GM21825 (cell line): ENCODE measurements around the gene DIAPH2.
A peak's percentile ranks its signal among the peaks of the same experiment; 100 is the strongest.

Experiments
- ATAC-seq: cut with Tn5 transposase; IDR thresholded peaks from one replicate; pipeline ENCODE4 v1.9.1; 2021; ENCODE audit warnings: mild to moderate bottlenecking, moderate library complexity; ENCODE audit not compliant: unreplicated experiment

Gene DIAPH2

DNA sequence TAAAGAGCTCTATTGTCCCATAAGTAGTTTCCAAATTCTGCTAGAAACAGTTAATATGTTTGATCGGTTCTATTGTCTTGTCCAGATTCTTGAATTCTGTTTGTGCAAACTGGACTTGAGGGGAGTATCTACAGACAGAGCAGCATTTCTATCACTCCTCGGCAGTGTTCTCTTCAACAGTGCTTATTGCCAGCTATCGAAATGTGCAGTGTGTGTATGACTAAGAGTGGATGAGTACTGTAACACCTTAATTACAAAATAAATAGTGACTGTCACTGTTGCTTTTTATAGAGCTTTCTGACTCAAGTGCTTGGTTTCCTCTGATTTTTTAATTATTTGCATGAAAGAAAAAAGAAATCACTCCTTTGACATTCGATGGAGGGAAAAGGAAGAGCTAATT lies 473.6 kb downstream of the DIAPH2 start:
- no peak for ATAC-seq

DNA sequence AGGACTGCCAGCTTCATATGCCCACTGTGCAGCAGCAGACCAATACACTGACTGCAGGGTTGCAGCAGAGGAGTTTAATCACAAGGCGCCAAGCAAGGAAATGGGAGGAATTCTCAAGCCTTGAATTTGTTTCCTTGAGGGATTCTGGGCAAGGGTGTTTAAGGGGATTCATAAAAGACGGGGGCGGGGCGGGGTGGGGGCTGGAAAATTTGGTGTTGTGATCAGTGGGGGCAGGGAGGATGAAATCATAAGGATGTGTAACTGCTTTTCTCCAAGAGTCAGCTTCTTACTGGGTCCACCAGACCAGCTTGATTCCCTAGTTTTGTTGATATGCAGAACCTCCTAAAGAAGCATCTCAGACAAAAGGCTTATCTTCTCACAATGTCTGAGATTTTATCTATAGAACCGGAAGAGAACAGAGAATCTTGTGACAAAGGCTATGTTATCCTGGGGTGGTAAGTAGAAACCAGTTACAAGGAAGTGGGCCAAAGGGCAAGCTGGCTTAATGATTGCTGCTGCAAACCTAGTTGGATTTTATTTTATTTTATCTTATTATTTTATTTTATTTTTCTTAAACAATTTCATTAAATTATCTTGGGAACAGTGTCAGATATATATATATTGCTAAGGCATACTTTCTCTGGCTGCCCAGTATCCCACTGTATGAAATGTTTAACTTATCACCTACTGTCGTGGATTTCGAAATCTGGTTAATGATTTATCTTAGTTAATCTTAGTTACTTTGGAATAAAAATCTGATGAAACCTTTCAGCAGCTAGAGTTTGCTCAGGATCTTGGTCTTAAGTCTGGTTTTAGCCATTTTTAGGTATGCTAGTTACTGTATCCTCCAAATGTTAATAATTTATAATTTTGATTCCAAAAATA lies 475.5 kb downstream of the DIAPH2 start:
- ATAC-seq: no peak

DNA sequence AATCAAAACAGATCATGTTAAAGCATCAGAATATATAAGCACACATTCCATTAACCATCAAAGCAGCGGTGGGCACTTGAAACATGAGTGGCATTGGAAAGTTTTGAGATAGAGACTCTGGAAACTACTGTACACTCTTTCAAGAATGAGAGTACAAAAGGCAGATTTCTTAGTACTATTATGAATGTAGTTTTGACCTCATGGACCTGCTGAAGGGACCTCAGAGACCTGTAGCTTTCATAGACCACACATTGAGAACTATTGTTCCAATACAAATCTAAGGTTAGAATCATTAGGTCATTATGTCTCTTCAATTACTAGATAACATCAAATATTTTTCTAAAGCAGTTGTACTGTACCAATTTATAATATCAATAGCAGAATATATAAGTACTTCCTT lies 482.7 kb downstream of the DIAPH2 start:
- no peak for ATAC-seq

DNA sequence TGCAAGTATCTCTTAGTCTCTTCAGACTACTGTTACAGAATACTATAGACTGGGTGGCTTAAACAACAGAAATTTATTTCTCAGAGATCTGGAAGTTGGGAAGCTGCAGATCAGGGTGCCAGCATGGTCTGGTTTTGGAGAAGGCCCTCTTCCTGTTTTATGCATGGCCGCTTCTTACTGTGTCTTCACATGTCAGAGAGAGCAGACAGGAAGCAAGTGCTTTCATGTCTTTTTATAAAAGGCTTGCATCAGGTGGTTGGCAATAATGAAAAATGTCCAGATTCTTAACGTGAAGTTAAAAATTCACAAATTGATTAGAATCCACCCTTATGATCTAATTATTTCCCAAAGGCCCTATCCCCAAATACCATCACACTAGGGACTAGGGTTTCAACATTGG lies 484.0 kb downstream of the DIAPH2 start:
- ATAC-seq: peak; percentile 74

DNA sequence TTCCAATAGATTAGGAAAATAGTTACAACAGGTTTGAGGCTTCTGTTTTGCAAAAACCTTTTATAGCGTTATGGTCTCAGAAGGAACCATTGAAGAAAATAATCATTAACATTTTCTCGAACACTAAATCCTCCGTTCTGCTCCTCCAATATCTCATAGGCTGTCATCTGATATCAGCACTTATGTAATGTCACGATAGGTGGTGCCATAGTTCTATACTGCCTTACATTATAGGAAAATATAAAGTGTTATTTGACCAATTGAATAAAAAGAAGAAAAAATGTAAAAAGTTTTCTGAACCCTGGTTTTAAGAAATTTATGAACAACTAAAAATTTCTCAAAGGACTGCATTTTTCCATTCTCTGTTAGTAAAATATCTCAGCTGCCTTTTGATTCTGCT lies 490.5 kb downstream of the DIAPH2 start:
- ATAC-seq: no peak

DNA sequence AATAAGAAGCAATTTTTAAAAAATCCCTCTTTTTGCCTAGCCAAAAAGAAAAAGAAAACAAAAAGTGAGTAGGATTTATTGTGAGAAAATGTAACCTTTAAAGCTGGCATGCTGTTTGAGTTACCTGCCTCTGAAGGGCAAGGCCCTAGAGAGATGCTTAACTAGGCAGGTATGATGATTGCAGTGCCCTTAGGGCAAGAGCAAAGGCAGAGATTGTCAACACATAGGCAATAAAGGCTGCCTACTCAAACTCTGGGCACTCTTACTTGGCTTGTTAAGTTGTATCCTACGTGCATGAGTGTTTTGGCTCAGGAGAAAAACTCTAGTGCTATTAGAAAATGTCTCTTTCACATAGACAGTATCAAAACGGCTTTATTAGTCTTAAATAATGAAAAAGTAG lies 505.0 kb downstream of the DIAPH2 start:
- no peak for ATAC-seq

DNA sequence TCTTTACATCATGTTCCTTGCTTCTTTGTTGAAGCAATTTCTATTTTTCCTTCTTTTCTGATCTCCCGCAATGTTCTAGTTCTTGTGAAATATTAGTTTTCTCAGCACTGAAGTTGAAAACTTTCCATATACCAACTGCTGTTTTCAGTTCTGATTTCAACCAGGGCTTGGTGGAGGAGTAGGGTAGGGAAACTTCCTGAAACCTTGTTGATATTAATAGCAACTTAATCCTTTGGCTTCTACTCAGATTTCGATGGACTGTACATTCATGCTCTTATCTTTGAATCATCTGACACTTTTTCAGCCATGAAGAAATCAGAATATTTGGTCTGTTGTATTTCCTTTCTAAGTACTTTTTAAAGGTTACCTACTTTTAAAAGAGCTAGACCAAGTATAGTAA lies 514.9 kb downstream of the DIAPH2 start:
- no peak for ATAC-seq

DNA sequence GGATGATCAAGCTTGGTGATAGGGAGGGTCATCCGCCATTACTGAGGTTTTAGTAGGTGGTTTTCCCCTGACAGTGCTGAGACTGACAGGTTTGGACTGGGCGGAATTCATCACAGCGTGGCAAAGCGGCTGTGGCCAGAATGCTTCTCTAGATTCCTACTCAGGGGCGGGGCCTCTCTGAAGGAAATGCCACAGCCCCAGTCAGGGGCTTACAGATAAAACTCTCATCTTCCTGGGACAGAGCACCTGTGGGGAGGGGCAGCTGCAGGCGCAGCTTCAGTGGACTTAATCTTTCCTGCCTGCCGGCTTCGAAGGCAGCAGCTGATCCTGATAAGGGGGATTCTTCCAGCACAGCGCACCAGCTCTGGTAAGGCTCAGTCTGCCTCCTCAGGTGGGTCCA lies 515.8 kb downstream of the DIAPH2 start:
- no peak for ATAC-seq

DNA sequence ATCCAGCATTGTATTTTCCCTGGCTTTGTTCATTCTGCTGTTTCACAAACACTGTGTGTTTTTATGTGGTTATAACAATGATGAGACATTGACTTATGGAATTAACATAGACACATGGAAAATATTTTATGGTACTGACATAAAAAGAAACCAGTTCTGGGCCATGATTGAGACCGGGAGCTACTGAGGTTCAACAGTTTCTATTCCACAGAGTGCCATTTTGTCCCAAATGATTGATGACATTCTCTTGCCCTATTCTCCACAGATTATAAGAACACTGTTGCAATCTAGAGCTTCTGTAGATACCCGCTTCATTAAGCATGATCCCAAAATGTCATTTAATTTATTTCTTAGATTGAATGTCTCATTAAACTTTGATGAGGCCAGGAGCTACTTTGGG lies 525.9 kb downstream of the DIAPH2 start:
- ATAC-seq: no peak

DNA sequence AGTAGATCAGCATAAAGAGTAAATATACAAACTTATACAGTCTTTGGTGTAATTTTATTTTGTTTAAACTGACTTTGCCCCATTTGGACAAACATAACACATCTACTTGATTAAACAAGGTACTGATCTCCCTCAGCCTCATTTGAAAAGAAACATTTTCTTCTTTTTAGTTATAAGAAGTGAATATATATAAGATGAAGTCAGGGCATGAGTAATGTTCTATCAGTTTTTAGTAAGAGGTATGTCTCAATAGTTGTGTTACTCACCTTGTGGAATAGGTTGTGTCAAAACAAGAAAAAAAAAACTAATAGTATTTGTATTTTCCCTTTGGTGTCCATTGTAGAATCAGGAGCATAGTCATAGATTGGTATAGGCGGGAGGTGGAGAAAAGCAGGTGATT lies 526.4 kb downstream of the DIAPH2 start:
- ATAC-seq: no peak

DNA sequence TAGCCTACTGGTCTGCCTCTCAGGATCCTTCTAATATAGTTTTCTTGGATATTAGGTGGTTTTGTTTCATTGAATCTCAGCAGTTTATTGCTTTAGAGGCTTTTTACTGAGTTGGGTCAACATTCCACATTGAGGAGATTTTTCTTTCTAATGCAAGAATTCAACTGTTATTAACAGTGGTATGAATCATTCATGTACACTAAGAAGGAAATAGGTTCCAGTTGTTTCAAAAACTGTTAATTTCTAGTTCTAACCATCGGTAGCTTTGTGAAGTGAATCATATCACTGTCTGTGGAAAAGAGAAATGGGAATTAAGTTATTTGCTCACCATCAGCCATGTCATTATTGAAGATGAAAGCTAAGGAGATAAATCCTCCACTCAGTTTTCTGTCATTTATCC lies 530.5 kb downstream of the DIAPH2 start:
- no peak for ATAC-seq

DNA sequence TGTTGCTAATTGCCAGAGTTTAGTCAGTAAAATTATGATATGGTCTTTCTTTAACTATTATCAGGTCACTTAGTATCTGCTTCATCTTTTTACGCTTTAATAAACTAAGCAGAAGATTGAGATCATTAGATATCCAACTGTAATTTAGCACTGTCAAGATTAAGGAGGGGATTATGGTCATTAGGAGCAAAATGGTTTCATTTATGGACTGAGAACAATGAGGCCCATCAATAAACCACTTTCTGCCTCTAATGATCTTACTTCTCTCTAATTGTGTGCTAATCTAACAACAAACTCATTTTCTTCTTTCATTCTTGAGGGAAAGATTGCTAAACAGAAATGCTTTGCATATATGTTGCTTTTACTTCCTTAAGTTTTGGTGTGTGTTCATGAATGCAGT lies 539.5 kb downstream of the DIAPH2 start:
- ATAC-seq: no peak

DNA sequence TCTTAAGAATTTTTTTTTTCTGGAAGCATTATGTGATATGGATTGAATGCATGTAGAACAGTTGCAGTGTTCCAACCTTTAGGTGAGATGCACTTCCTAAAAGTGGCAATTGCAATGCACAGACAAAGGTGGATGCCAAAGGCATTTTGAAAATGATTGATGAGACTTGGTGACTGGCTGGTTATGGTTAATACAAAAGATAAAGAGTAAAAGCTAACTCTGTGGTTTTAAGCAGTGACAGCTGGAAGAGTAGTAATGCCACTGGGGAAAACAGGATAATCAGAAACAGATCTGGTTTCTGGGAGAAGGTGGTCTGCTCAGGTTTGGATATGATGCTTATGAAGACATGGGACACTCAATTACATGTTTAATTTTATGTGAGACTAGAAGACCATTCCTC lies 544.7 kb downstream of the DIAPH2 start:
- no peak for ATAC-seq

DNA sequence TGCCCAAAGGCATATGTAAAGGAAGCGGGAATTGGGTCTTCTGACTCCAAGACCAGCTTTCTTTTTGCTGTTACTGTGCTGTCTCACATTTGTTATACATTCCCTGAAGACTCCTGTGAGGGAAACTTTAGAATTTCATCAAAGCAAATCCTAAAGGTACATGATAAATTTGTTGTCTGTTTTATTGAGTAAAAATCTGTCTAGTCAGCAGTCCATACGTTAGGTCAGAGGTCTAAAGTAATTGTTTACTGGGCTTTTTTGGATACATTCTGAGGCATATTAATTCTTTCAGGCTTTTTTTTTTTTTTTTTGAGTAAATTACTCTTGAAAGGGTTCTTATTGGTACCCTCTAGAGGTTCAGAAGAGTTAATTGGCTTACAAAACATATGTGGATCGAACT lies 546.3 kb downstream of the DIAPH2 start:
- no peak for ATAC-seq

DNA sequence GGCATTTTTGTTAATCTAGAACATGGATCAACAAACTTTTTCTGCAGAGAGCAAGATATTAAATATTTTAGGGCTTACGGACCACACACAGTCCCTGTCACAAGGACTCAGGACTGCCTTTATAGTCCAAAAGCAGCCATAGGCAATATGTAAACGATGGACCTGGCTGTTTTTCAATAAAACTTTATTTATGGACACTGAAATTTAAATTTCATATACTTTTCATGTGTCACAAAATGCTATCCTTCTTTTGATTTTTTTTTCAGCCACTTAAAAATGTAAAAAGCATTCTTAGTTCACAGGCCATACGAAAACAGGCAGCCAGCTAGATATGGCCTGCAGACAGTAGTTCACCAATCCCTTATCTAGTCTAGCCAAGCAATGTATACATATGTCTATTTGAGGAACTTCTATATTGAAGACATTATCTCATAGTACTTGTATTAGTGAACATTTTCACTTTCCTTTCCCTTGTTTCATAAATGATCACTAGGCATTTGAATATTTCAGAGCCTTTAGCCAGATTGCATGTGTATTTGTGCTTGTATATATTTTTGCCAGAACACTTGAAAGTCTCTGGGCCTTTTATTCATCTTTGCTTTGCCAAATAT lies 549.9 kb downstream of the DIAPH2 start:
- peak; percentile 99 for ATAC-seq

DNA sequence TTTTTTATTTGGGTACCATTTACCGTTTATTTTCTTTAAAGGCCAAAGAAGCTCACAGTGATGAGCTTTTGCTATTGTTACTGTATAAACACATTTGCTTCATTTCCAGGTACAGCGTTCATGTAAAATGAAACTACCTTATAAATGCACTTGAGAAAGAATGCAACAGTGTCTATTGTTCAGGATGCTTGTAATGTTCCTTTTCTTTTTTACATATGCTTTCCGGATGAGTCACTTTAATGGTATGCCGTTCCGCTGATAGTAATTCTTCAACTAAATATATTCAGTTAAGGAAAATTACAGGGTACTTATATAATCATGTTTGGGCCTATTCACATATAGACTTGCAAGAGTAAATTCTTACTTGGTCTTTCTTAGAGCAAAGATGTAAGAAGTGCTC lies 554.0 kb downstream of the DIAPH2 start:
- no peak for ATAC-seq

DNA sequence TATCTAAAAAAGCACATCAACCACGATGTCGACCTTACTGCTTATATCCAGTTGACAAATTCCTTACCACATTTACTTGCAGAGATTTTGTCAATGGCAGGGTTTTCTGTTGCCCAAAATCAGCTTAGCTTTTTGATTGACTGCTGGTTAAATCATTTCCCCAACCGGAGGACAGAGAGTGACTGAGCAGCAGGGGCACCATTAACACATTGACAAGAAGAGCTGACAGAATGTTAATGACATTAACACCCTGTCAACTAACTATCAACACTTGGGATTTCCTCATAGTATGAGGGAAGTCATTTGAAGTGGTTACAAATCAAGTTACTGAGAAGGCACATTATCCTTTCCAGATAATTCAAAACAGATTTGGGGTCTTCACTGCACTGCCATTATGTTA lies 567.5 kb downstream of the DIAPH2 start:
- ATAC-seq: no peak

DNA sequence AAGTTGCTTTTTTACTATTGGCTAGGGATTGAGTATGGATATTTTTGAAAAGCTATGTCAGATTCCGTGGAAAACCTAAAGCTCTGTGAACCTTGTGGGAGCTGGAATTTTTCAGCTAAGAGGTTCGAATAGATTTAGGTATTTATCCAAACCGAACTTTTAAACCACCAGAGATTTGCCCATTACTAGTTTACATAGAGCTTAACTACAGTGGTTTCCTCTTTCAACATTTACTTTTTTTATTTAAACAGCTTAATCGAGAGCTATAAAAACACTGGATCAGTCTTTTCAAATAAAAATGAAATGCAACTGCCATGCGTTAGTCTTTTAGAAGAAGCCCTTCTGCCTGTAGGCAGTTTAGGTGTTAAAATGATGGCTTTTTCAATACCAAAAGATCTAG lies 576.0 kb downstream of the DIAPH2 start:
- no peak for ATAC-seq

DNA sequence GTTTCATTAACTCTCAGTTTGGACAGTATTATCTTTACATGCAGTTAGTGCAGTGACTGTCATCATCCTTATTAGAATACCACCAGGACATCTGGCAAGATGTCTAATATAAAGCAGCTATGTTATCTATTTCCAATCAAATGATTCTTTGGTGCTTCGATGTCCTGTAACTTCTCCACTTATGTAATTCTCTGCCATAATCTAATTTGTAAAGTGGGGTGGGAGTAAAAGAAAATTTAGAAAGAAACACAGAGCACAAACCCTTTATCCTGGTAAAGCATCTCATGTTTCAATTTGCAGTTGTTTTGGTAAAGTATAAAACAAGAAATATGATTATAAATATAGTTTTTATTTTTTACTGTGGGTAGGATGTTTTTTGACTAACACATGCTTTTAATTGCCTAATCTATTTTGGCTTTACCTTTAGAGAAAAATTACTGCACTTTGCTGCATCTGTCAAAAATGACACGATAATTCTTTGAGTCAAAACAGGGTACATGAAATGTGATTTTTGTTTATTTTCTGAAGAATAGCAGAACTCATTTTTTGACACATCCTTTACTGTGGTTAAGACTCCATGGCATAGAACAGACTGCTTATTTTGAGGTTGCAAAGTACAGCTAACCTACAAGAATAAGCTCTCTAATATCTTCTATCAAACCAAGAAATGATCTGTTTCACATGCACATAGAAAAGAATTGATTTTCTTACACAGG lies 581.9 kb downstream of the DIAPH2 start:
- ATAC-seq: no peak

DNA sequence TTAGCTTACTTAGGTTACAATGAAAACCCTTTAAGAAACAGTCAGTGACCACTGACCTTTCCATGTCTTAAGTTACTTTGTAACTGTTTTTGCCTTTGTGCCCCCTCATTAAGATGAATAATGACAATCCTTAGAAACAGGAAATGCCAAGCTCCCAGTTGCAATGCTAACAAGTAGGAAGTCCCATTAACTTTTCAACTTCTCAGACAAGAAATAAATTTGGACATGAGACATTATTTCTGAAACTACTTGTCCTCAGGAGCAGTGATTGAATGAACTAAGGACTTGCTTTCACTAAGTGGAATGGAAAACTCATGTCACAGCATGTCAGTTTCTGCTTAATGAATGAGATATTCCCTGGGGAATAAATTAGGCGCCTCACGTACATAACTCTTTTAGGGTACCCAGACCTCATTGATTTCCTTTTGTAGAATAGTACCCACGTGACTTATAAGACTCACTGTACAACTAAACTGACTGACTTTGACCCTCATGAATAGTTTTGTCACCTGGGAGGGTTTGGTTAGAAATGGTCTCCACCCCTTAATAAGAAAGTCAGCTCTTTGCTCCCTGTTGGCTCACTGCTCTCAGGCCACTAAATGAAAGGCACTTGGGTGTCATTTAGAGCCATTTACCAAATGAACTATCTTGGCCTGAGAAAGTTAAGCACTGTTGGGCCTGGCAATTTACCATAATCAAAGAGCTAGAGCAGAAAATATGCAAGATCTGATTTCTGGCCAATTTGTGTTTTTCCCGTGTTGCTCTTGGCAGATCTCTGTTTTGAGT lies 582.9 kb downstream of the DIAPH2 start:
- ATAC-seq: no peak

DNA sequence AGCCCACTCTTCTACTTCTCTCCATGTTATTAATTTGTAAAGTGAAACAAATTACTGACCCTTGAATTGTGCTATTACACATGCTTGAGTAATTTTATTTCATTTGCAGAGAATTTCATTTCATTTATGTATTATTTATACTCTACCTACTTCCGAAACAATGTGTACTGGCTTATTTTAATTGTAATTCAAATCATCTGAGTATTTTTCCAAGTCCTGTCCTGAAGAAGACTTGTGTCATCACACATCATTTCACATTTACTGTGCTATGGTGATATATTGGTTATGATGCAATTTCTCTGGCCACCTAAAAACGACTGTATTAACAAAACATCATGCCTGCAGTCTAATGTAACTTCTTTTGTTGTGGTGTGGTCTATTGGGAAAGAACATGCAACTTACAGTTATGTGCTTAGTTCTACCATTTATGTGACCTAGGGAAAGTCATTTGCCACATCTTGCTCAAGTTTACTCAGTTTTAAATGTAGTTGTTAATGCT lies 583.6 kb downstream of the DIAPH2 start:
- no peak for ATAC-seq
